ENCODE measurements around the gene VSTM4. TPM values are rescaled to one million over a fixed set of nuclear protein-coding genes. Genes with fewer than 3 reads are reported as not detected.

Gene VSTM4
- polyA plus RNA-seq, 1 of the 3 experiments (the other 2 are of a cell fraction): 0.39 TPM

DNA sequence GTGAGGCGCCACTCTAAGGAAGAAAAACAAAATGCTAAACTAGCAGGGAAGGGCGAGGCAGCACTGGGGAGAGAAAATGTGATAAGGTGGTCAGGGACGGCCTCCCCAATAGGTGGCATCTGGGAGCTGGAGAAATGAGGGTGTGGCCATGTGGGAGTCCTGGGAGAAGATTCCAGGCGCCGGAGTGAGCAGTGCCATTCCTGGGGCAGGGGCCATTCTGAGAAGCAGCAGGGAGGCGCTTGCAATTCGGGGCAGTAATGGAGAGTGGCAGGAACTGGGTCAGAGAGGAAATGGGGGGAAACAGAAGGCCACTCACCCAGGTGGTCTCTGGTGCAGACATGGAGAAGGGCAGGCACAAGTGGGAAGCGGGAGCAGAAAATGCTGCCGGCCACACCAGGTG, 113.9 kb downstream of the VSTM4 start:
- Histone ChIP-seq H2AFZ (ENCODE audit: low read depth) (no peak overlapping the region), H3K9me2 (no peaks in the 10 kb centered on the region), H3K9me3 (no peaks in the 10 kb centered on the region), H3K4me3 (ENCODE audit: low read depth in 2 of 2, low read length in 1 of 2) (no peak overlapping the region), H3K27me3 (ENCODE audit: insufficient read depth) (no peaks in the 10 kb centered on the region), H3K9ac (no peak overlapping the region), H3K27ac (ENCODE audit: low read depth in 2 of 2, low read length in 1 of 2) (no peak overlapping the region), H3K4me1 (ENCODE audit: control insufficient read depth in 1 of 2, insufficient read depth in 2 of 2, low read depth in 1 of 2, low read length in 1 of 2) (peaks cover 0 to 18% of the 10 kb centered on the region in 2 experiments; a peak in 1 of 4 replicates), H4K20me1 (ENCODE audit: insufficient read depth) (no peaks in the 10 kb centered on the region), H3K79me2 (ENCODE audit: insufficient read depth) (no peaks in the 10 kb centered on the region), H3K36me3 (replicated peaks in 1 of 2; ENCODE audit: control insufficient read depth in 1 of 2, insufficient read depth in 2 of 2, low read length in 1 of 2) (no peaks in the 10 kb centered on the region), H3K4me2 (no peak overlapping the region), H3F3A (replicated peaks; ENCODE audit: insufficient read depth) (no peaks in the 10 kb centered on the region)
- CTCF ChIA-PET: interaction anchor here (0.7 to 2.3 kb wide), 5 partner anchors 15 to 345 kb away, joined by 3 to 7 read pairs (median 5); no protein-coding TSS in a partner anchor
- DNase-seq: peak; percentile 50
- WGBS (ENCODE audit: low lambda C conversion rate): 60% methylated on average over 9 of the region's 9 CpGs
- no peak for TF ChIP-seq EP300 (IDR thresholded peaks at IDR 0.05; ENCODE audit: borderline replicate concordance in 1 of 2, low read depth in 1 of 2, low read length in 1 of 2)
- no peak for TF ChIP-seq EZH2phosphoT487 (IDR thresholded peaks at IDR 0.05; ENCODE audit: borderline replicate concordance, low read depth)
- TF ChIP-seq RAD21 (IDR thresholded peaks at IDR 0.05; ENCODE audit: low read length): peak; percentile 53
- no peak for TF ChIP-seq GATA2 (CRISPR knock-in tag; IDR thresholded peaks at IDR 0.05)
- TF ChIP-seq SMC3 (IDR thresholded peaks at IDR 0.05; ENCODE audit: low read depth, low read length): peak; percentile 27; the same call in 1 of the 2 replicates
- POLR2A ChIA-PET: no interaction called here

- no peaks in the 10 kb centered on the region for H3K9me3 ChIP-seq
- no peaks in the 10 kb centered on the region for H4K20me1 ChIP-seq (ENCODE audit: insufficient read depth)
- H3K4me1 ChIP-seq (ENCODE audit: control insufficient read depth in 1 of 2, insufficient read depth in 2 of 2, low read depth in 1 of 2, low read length in 1 of 2): peaks cover 0 to 18% of the 10 kb centered on the region in 2 experiments; a peak in 1 of 4 replicates
- no peak overlapping the region for H3K4me2 ChIP-seq
- no peak overlapping the region for H3K4me3 ChIP-seq (ENCODE audit: low read depth in 2 of 2, low read length in 1 of 2)
- WGBS (ENCODE audit: low lambda C conversion rate): 53% methylated on average over 10 of the region's 13 CpGs
- no peak overlapping the region for H2AFZ ChIP-seq (ENCODE audit: low read depth)
- DNase-seq: no peak
- H3K9me2 ChIP-seq: no peaks in the 10 kb centered on the region
- H3K27me3 ChIP-seq (ENCODE audit: insufficient read depth): no peaks in the 10 kb centered on the region
- ChIA-PET CTCF (interaction anchor here (0.9 to 2.3 kb wide), 5 partner anchors 8 to 344 kb away, joined by 3 to 7 read pairs (median 5); no protein-coding TSS in a partner anchor), POLR2A (no interaction called here)
- H3K36me3 ChIP-seq (replicated peaks in 1 of 2; ENCODE audit: control insufficient read depth in 1 of 2, insufficient read depth in 2 of 2, low read length in 1 of 2): no peaks in the 10 kb centered on the region
- H3F3A ChIP-seq (replicated peaks; ENCODE audit: insufficient read depth): no peaks in the 10 kb centered on the region
- no peak overlapping the region for H3K27ac ChIP-seq (ENCODE audit: low read depth in 2 of 2, low read length in 1 of 2)
- no peak overlapping the region for H3K9ac ChIP-seq
- no peaks in the 10 kb centered on the region for H3K79me2 ChIP-seq (ENCODE audit: insufficient read depth)
- no peak for TF ChIP-seq MAX (IDR thresholded peaks at IDR 0.05; ENCODE audit: low read depth)
- TF ChIP-seq JUND (IDR thresholded peaks at IDR 0.05): no peak
- no peak for TF ChIP-seq RCOR1 (IDR thresholded peaks at IDR 0.05; ENCODE audit: low read length)
- no peak for TF ChIP-seq PBX3 (IDR thresholded peaks at IDR 0.05)
These were observed 114.6 kb downstream of the VSTM4 start for GRCh38 chr10:49000437-49001398.
